Trophoblast cell (in vitro differentiated cells and primary cell): Measurements from ENCODE around the gene SLAMF9.
A peak's percentile ranks its signal among the peaks of the same experiment; 100 is the strongest.

Experiments
- DNase-seq, 2 donors: peaks; one replicate each; pipeline ENCODE4 v3.0.0-alpha.2; 2016
- H2AFZ ChIP-seq: 2 replicates; pipeline ENCODE4 v1.6.1; 2013; ENCODE audit warnings: low read length, moderate library complexity, mild to moderate bottlenecking; ENCODE audit not compliant: insufficient read depth, poor library complexity
- H2AK5ac ChIP-seq: 2 replicates; pipeline ENCODE4 v1.6.1; 2013; ENCODE audit warnings: mild to moderate bottlenecking, low read length
- H2BK120ac ChIP-seq: 2 replicates; pipeline ENCODE4 v1.6.1; 2013; ENCODE audit warnings: low read length, mild to moderate bottlenecking, moderate library complexity; ENCODE audit not compliant: insufficient read depth, poor library complexity
- H2BK12ac ChIP-seq: 2 replicates; pipeline ENCODE4 v1.6.1; 2013; ENCODE audit warnings: mild to moderate bottlenecking, low read length, moderate library complexity
- H2BK5ac ChIP-seq: 2 replicates; pipeline ENCODE4 v1.6.1; 2013; ENCODE audit warnings: low read length, low read depth, moderate library complexity, mild to moderate bottlenecking; ENCODE audit not compliant: poor library complexity
- H3K14ac ChIP-seq: 2 replicates; pipeline ENCODE4 v1.6.1; 2013; ENCODE audit warnings: mild to moderate bottlenecking, low read length
- H3K18ac ChIP-seq: 2 replicates; pipeline ENCODE4 v1.6.1; 2013; ENCODE audit warnings: mild to moderate bottlenecking, low read length
- H3K23ac ChIP-seq: 2 replicates; pipeline ENCODE4 v1.6.1; 2013; ENCODE audit warnings: low read length
- H3K27ac ChIP-seq: 2 replicates; pipeline ENCODE4 v1.5.1; 2013; ENCODE audit warnings: low read depth, mild to moderate bottlenecking, inconsistent platforms, low read length, moderate library complexity
- H3K27me3 ChIP-seq: 2 replicates; pipeline ENCODE4 v1.6.1; 2013; ENCODE audit warnings: inconsistent platforms, mild to moderate bottlenecking, low read length, moderate library complexity; ENCODE audit not compliant: insufficient read depth
- H3K36me3 ChIP-seq, 2 experiments: 1 replicate in 1 of 2; 2 replicates in 1 of 2; pipeline ENCODE4 v1.6.1; 2013; ENCODE audit warnings: low read length in 2 of 2, mild to moderate bottlenecking in 2 of 2, moderate library complexity in 1 of 2; ENCODE audit not compliant: insufficient read depth in 2 of 2, control insufficient read depth in 1 of 2
- H3K4ac ChIP-seq: 2 replicates; pipeline ENCODE4 v1.6.1; 2013; ENCODE audit warnings: low read depth, mild to moderate bottlenecking, low read length, moderate library complexity
- H3K4me1 ChIP-seq, 2 experiments: 1 replicate in 1 of 2; 2 replicates in 1 of 2; pipeline ENCODE4 v1.6.1; 2013; ENCODE audit warnings: low read length in 2 of 2, mild to moderate bottlenecking in 2 of 2, moderate library complexity in 1 of 2; ENCODE audit not compliant: insufficient read depth in 2 of 2, control insufficient read depth in 1 of 2
- H3K4me2 ChIP-seq: 2 replicates; pipeline ENCODE4 v1.6.1; 2013; ENCODE audit warnings: inconsistent platforms, mild to moderate bottlenecking, low read length, moderate library complexity
- H3K4me3 ChIP-seq: 2 replicates; pipeline ENCODE4 v1.5.1; 2013; ENCODE audit warnings: mild to moderate bottlenecking, low read depth, low read length, inconsistent platforms
- H3K79me1 ChIP-seq: one replicate; pipeline ENCODE4 v1.6.1; 2013; ENCODE audit warnings: low read length
- H3K79me2 ChIP-seq: 2 replicates; pipeline ENCODE4 v1.6.1; 2013; ENCODE audit warnings: low read length, mild to moderate bottlenecking; ENCODE audit not compliant: control insufficient read depth, insufficient read depth, poor library complexity
- H3K9ac ChIP-seq: 2 replicates; pipeline ENCODE4 v1.6.1; 2013; ENCODE audit warnings: mild to moderate bottlenecking, low read length
- H3K9me3 ChIP-seq: 2 replicates; pipeline ENCODE4 v1.6.1; 2013; ENCODE audit warnings: low read depth, mild to moderate bottlenecking, control low read depth, inconsistent platforms, low read length; ENCODE audit not compliant: insufficient read depth
- H4K12ac ChIP-seq: 2 replicates; pipeline ENCODE4 v1.6.1; 2013; ENCODE audit warnings: low read depth, mild to moderate bottlenecking, low read length, moderate library complexity
- H4K8ac ChIP-seq: 2 replicates; pipeline ENCODE4 v1.6.1; 2013; ENCODE audit warnings: low read depth, mild to moderate bottlenecking, low read length, moderate library complexity
- H4K91ac ChIP-seq: one replicate; pipeline ENCODE4 v1.6.1; 2013; ENCODE audit warnings: low read depth, mild to moderate bottlenecking, low read length, moderate library complexity
- WGBS: extraction: QIAGEN DNeasy Blood & Tissue Kit; methylation state at CpG from one replicate; pipeline ENCODE4 v1.1.7; 2013; ENCODE audit warnings: missing lambda C conversion rate; ENCODE audit not compliant: insufficient read length, insufficient coverage; ENCODE audit errors: extremely low coverage; 5-methylcytosine and 5-hydroxymethylcytosine counted together

Gene SLAMF9

GRCh38 chr1:159936273-159936904, 17.6 kb downstream of the SLAMF9 start:
- peaks cover 0 to 4% of the 10 kb centered on the region in 2 experiments for H3K36me3 ChIP-seq
- H3K79me2 ChIP-seq: no peaks in the 10 kb centered on the region
- no CpG with 5 or more reads among the region's 16 CpGs for WGBS

GRCh38 chr1:159935719-159936272, 18.2 kb downstream of the SLAMF9 start:
- H4K91ac ChIP-seq: no peak overlapping the region
- no peak overlapping the region for H3K14ac ChIP-seq
- no peak overlapping the region for H3K23ac ChIP-seq
- H2AK5ac ChIP-seq: no peak overlapping the region
- H3K18ac ChIP-seq: no peak overlapping the region
- no peaks in the 10 kb centered on the region for H3K79me1 ChIP-seq
- peaks cover 0 to 7% of the 10 kb centered on the region in 2 experiments for H3K36me3 ChIP-seq
- H3K9ac ChIP-seq: no peak overlapping the region
- H3K27me3 ChIP-seq: no peaks in the 10 kb centered on the region
- no peak for DNase-seq
- H3K9me3 ChIP-seq: no peaks in the 10 kb centered on the region
- H2BK5ac ChIP-seq: no peak overlapping the region
- no peak overlapping the region for H4K8ac ChIP-seq
- no peaks in the 10 kb centered on the region for H3K79me2 ChIP-seq
- H3K4me2 ChIP-seq: no peak overlapping the region
- H3K4me1 ChIP-seq: peaks cover 3 to 12% of the 10 kb centered on the region in 2 experiments
- H2BK120ac ChIP-seq: no peak overlapping the region
- H2BK12ac ChIP-seq: no peak overlapping the region
- WGBS: no CpG with 5 or more reads among the region's 4 CpGs
- H3K4me3 ChIP-seq: no peak overlapping the region
- H2AFZ ChIP-seq: no peak overlapping the region
- no peak overlapping the region for H3K4ac ChIP-seq
- H4K12ac ChIP-seq: no peak overlapping the region
- no peak overlapping the region for H3K27ac ChIP-seq

More at GRCh38 chr1:159936273-159936904, 17.6 kb downstream of the SLAMF9 start:
- Histone ChIP-seq H4K12ac (no peak overlapping the region), H3K4me2 (no peak overlapping the region), H2BK120ac (no peak overlapping the region), H3K18ac (no peak overlapping the region), H2BK12ac (no peak overlapping the region), H3K27me3 (no peaks in the 10 kb centered on the region), H3K23ac (no peak overlapping the region), H2BK5ac (no peak overlapping the region), H4K8ac (no peak overlapping the region), H3K4ac (no peak overlapping the region), H3K9me3 (no peaks in the 10 kb centered on the region), H4K91ac (no peak overlapping the region), H2AK5ac (no peak overlapping the region), H3K14ac (no peak overlapping the region), H2AFZ (no peak overlapping the region), H3K4me3 (no peak overlapping the region), H3K79me1 (no peaks in the 10 kb centered on the region), H3K4me1 (peaks cover 3 to 14% of the 10 kb centered on the region in 2 experiments), H3K9ac (no peak overlapping the region), H3K27ac (no peak overlapping the region)
- DNase-seq: peak; percentile 64 to 87

GRCh38 chr1:159935305-159935704, 18.7 kb downstream of the SLAMF9 start:
- Histone ChIP-seq H3K14ac (no peak overlapping the region), H2AFZ (no peak overlapping the region), H3K4ac (no peak overlapping the region), H4K8ac (no peak overlapping the region), H4K12ac (no peak overlapping the region), H3K9ac (no peak overlapping the region), H2BK12ac (no peak overlapping the region), H3K27ac (no peak overlapping the region), H4K91ac (no peak overlapping the region), H3K4me2 (no peak overlapping the region), H2BK5ac (no peak overlapping the region), H3K27me3 (no peaks in the 10 kb centered on the region), H2AK5ac (no peak overlapping the region), H3K79me2 (no peaks in the 10 kb centered on the region), H3K4me3 (no peak overlapping the region), H3K9me3 (peaks cover 2% of the 10 kb centered on the region), H3K23ac (no peak overlapping the region), H3K79me1 (no peaks in the 10 kb centered on the region), H3K18ac (no peak overlapping the region), H2BK120ac (no peak overlapping the region), H3K4me1 (peaks cover 3 to 12% of the 10 kb centered on the region in 2 experiments), H3K36me3 (peaks cover 0 to 7% of the 10 kb centered on the region in 2 experiments)
- DNase-seq: no peak
- no CpG with 5 or more reads among the region's 11 CpGs for WGBS

GRCh38 chr1:159934136-159935039, 19.6 kb downstream of the SLAMF9 start:
- H3K79me1 ChIP-seq: no peaks in the 10 kb centered on the region
- no peak overlapping the region for H2AK5ac ChIP-seq
- peaks cover 2% of the 10 kb centered on the region for H3K9me3 ChIP-seq
- peaks cover 3 to 12% of the 10 kb centered on the region in 2 experiments for H3K4me1 ChIP-seq
- no peak overlapping the region for H3K27ac ChIP-seq
- WGBS: no CpG with 5 or more reads among the region's 14 CpGs
- no peak overlapping the region for H4K91ac ChIP-seq
- no peak overlapping the region for H2AFZ ChIP-seq
- no peak overlapping the region for H4K8ac ChIP-seq
- no peak overlapping the region for H2BK120ac ChIP-seq
- no peak overlapping the region for H3K4me3 ChIP-seq
- no peak overlapping the region for H2BK5ac ChIP-seq
- no peak overlapping the region for H4K12ac ChIP-seq
- no peak overlapping the region for H3K4ac ChIP-seq
- no peak overlapping the region for H3K18ac ChIP-seq
- H3K14ac ChIP-seq: no peak overlapping the region
- H3K4me2 ChIP-seq: no peak overlapping the region
- DNase-seq: no peak
- no peaks in the 10 kb centered on the region for H3K79me2 ChIP-seq
- H3K36me3 ChIP-seq: peaks cover 5 to 7% of the 10 kb centered on the region in 2 experiments
- no peaks in the 10 kb centered on the region for H3K27me3 ChIP-seq
- H3K23ac ChIP-seq: no peak overlapping the region
- no peak overlapping the region for H3K9ac ChIP-seq
- no peak overlapping the region for H2BK12ac ChIP-seq
